ENCODE results near the gene PSMF1.
"Not testable (repeated sequence)": the region's sequence is repeated elsewhere in the genome, so short reads cannot be mapped to it uniquely, and the experiment has no call there.

Gene PSMF1

DNA sequence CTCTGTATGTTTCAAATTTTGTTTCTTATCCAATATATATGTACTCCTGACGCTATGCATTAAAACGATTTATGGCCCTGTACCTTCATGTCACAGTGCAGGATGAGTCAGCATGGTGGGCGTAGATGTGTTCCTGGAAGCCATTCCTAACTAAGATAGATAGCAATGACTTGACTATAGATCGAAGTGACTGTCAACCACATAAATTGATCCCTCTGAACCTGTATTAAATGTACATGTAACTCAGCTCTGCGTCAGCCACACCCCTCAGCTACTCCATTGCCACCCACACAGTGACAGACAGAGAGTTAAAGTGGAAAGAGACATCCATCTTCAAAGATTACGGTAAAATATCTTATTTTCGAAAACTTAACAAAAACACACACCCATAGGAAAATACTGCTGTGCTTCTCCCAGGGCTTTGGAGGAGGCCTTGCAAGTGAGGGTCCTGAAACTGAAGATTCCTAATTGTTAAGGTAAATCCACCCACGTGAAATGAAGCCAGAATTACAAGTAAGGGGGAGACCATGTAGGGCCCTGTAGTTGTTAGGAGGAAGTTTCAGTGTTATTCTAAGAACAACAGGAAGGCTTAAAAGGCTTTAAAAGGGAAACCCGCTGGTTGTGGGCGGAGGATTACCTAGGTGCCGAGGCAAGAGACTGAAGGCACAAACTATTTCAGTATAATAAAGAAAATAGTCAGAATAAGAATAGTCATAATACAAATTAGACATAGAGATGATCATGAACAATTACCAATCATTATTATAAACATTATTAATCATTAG lies 97.2 kb downstream of the PSMF1 start:
- no peak for DNase-seq (ENCODE audit: low read depth)

DNA sequence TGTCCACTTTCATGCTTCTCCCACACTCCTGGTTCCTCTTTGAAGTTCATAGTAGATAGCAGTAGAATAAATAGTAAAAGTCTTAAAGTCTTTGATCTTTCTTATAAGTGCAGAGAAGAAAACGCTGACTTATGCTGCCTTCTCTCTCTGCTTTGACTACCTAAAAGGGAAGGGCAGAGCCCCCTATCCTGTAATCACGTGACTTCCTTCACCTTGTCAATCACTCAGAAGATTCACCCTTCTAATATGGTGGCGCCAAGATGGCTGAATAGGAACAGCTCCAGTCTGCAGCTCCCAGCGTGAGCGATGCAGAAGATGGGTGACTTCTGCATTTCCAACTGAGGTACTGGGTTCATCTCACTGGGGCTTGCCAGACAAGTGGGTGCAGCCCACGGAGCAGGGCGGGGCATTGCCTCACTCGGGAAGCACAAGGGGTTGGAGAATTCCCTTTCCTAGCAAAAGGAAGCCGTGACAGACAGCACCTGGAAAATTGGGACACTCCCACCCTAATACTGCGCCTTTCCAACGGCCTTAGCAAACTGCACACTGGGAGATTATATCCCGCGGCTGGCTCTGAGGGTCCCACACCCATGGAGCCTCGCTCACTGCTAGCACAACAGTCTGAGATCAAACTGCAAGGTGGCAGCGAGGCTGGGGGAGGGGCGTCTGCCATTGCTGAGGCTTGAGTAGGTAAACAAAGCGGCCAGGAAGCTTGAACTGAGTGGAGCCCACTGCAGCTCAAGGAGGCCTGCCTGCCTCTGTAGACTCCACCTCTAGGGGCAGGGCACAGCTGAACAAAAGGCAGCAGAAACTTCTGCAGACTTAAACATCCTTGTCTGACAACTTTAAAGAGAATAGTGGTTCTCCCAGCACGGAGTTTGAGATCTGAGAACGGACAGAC lies 98.4 kb downstream of the PSMF1 start:
- not testable (repeated sequence) for DNase-seq (ENCODE audit: low read depth)

Data from stimulated activated CD8-positive, alpha-beta memory T cell treated with anti-CD3 and anti-CD28 coated beads, Interleukin-4, amount 100 ng/mL, for 24 hours (primary cell).